Esophagus muscularis mucosa (tissue), 4 donors: ENCODE data around the gene WWTR1. TPM values are rescaled to one million over a fixed set of nuclear protein-coding genes. Genes with fewer than 3 reads are reported as not detected.
A peak's percentile ranks its signal among the peaks of the same experiment; 100 is the strongest.

Experiments
- DNase-seq: peaks from one replicate; pipeline ENCODE4 v3.0.0-alpha.2; 2017; ENCODE audit errors: extremely low spot score
- H3K27ac ChIP-seq, 4 donors: fragments of 200-600 bp; sonication (generic); replicated peaks in 1 of 4; 1 replicate in 3 of 4; 2 replicates in 1 of 4; pipeline ENCODE4 v1.5.1; 2016 to 2019; ENCODE audit warnings: mild to moderate bottlenecking in 1 of 4
- H3K27me3 ChIP-seq, 4 donors: fragments of 200-600 bp; sonication (generic); one replicate each; pipeline versions ENCODE4 v1.5.1 to v1.6.0; 2016 to 2019
- H3K36me3 ChIP-seq, 4 donors: fragments of 200-600 bp; sonication (generic); one replicate each; pipeline ENCODE4 v1.5.1; 2016 to 2019
- H3K4me1 ChIP-seq, 4 donors: fragments of 200-600 bp; sonication (generic); one replicate each; pipeline ENCODE4 v1.5.1; 2016 to 2019
- H3K4me3 ChIP-seq, 4 donors: fragments of 200-600 bp; sonication (generic); 1 replicate in 2 of 4; 2 replicates in 2 of 4; pipeline ENCODE4 v1.5.1; 2016 to 2019; ENCODE audit warnings: mild to moderate bottlenecking in 4 of 4, moderate library complexity in 1 of 4
- H3K9me3 ChIP-seq, 4 donors: fragments of 200-600 bp; sonication (generic); 1 replicate in 3 of 4; 2 replicates in 1 of 4; pipeline ENCODE4 v1.5.1; 2016 to 2019
- CTCF ChIP-seq, 3 experiments: fragments of 200-600 bp in 2 of 3; fragments of 450-650 bp in 1 of 3; sonication (generic) in 2 of 3; IDR thresholded peaks; one replicate each; pipeline ENCODE4 v1.5.1; 2017 to 2019; ENCODE audit warnings: antibody characterized with exemption in 3 of 3, mild to moderate bottlenecking in 2 of 3, moderate library complexity in 1 of 3
- EP300 ChIP-seq: sonication (generic); formaldehyde crosslinking; IDR thresholded peaks from one replicate; pipeline ENCODE4 v1.6.1; 2017; ENCODE audit warnings: antibody characterized with exemption
- POLR2A ChIP-seq: fragments of 450-650 bp; IDR thresholded peaks from one replicate; pipeline ENCODE4 v1.6.1; 2017; ENCODE audit warnings: antibody characterized with exemption, moderate library complexity, mild to moderate bottlenecking, low read depth
- POLR2AphosphoS5 ChIP-seq, 2 donors: sonication (generic); formaldehyde crosslinking; IDR thresholded peaks; one replicate each; pipeline ENCODE4 v1.6.1; 2017; ENCODE audit warnings: antibody characterized with exemption in 2 of 2
- WGBS: methylation state at CpG from one replicate; pipeline ENCODE4 v1.1.5; 2018; 5-methylcytosine and 5-hydroxymethylcytosine counted together
- intact Hi-C: fragments of 100-400 bp; cut with DNase I; formaldehyde crosslinking; loops from one replicate; pipeline ENCODE4 v1.15.1; 2023
- total RNA-seq, 4 donors: library from RNA; depleted of rRNA; stranded (reverse); fragments of >200 nt; gene quantifications; one replicate each; pipeline versions ENCODE4 v1.1.0 to v1.2.1, GENCODE V29; 2016

Gene WWTR1
- total RNA-seq, 4 donors from 2014 or later, result 346 to 535 (median 463) TPM

GRCh38 chr3:149619136-149619535, 38.7 kb downstream of the WWTR1 start:
- peak overlapping the region in 3 of 4 donors; percentile 17 to 33 (median 25) for H3K27ac ChIP-seq
- no peaks in the 10 kb centered on the region for H3K9me3 ChIP-seq
- H3K4me3 ChIP-seq, result no peak overlapping the region
- no peak for TF ChIP-seq EP300
- no peak for TF ChIP-seq POLR2A
- TF ChIP-seq CTCF (IDR thresholded peaks at IDR 0.05), result no peak
- no peak for DNase-seq
- 49% methylated on average over 4 of the region's 4 CpGs for WGBS
- peaks cover 54 to 93% (median 84%) of the 10 kb centered on the region in 4 donors for H3K4me1 ChIP-seq
- H3K27me3 ChIP-seq, result no peaks in the 10 kb centered on the region
- no peaks in the 10 kb centered on the region for H3K36me3 ChIP-seq
- intact Hi-C loops, result no loop called here

- no peaks in the 10 kb centered on the region for H3K9me3 ChIP-seq
- TF ChIP-seq EP300 (no peak), POLR2AphosphoS5 (IDR thresholded peaks at IDR 0.05) (peak in 1 of 2 donors; percentile 21)
- DNase-seq, result no peak
- peaks cover 54 to 94% (median 84%) of the 10 kb centered on the region in 4 donors for H3K4me1 ChIP-seq
- H3K27ac ChIP-seq, result peak overlapping the region; percentile 17 to 33 (median 24)
- no peak overlapping the region for H3K4me3 ChIP-seq
- 62% methylated on average over 14 of the region's 15 CpGs for WGBS
- intact Hi-C loops, result no loop called here
- no peaks in the 10 kb centered on the region for H3K27me3 ChIP-seq
- no peaks in the 10 kb centered on the region for H3K36me3 ChIP-seq
Measured at GRCh38 chr3:149618151-149619123, 39.4 kb downstream of the WWTR1 start.

- Histone ChIP-seq H3K4me3 (no peak overlapping the region), H3K36me3 (no peaks in the 10 kb centered on the region), H3K27me3 (no peaks in the 10 kb centered on the region), H3K9me3 (no peaks in the 10 kb centered on the region), H3K4me1 (peaks cover 63 to 99% (median 96%) of the 10 kb centered on the region in 4 donors), H3K27ac (peak overlapping the region; percentile 43 to 58 (median 50))
- intact Hi-C loops, result no loop called here
- TF ChIP-seq EP300, result no peak
- TF ChIP-seq POLR2AphosphoS5 (IDR thresholded peaks at IDR 0.05), result no peak
- TF ChIP-seq POLR2A, result no peak
- no peak for TF ChIP-seq CTCF (IDR thresholded peaks at IDR 0.05)
- 64% methylated on average over 6 of the region's 6 CpGs for WGBS
- no peak for DNase-seq
Measured at GRCh38 chr3:149615731-149616221, 42.0 kb downstream of the WWTR1 start.

DNA sequence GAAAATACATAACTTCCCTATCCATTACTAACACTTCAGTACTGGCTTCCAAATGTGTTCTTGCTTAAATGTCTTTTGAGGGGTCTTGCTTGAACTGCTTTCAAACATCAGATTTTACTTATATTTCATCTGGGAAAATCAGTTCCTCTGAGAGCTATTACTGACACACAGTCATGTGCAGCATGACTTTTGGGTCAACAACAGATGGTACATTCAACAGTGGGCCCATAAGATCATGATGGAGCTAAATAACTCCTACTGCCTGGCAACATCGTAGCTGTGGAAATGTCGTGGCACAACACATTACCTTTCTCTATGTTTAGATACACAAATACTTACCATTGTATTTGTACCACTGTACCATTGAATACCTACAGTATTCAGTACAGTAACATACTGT, 43.8 kb downstream of the WWTR1 start:
- Histone ChIP-seq H3K36me3 (no peaks in the 10 kb centered on the region), H3K4me3 (no peak overlapping the region), H3K27me3 (no peaks in the 10 kb centered on the region), H3K9me3 (no peaks in the 10 kb centered on the region), H3K4me1 (peaks cover 59 to 99% (median 96%) of the 10 kb centered on the region in 4 donors), H3K27ac (no peak overlapping the region)
- TF ChIP-seq POLR2A, result no peak
- no peak for TF ChIP-seq CTCF (IDR thresholded peaks at IDR 0.05)
- TF ChIP-seq EP300, result no peak
- no peak for TF ChIP-seq POLR2AphosphoS5 (IDR thresholded peaks at IDR 0.05)
- WGBS, result 64% methylated on average over 2 of the region's 2 CpGs
- intact Hi-C loops, result no loop called here
- DNase-seq, result no peak

GRCh38 chr3:149612456-149612855, 45.4 kb downstream of the WWTR1 start:
- Histone ChIP-seq H3K27me3 (no peaks in the 10 kb centered on the region), H3K9me3 (no peaks in the 10 kb centered on the region), H3K4me1 (peaks cover 44 to 95% (median 91%) of the 10 kb centered on the region in 4 donors), H3K27ac (peak overlapping the region in 3 of 4 donors; percentile 4 to 36 (median 32)), H3K36me3 (peaks cover 0 to 4% (median 0%) of the 10 kb centered on the region in 4 donors), H3K4me3 (no peak overlapping the region)
- no peak for TF ChIP-seq POLR2AphosphoS5 (IDR thresholded peaks at IDR 0.05)
- no peak for TF ChIP-seq EP300
- TF ChIP-seq CTCF (IDR thresholded peaks at IDR 0.05), result no peak
- no peak for TF ChIP-seq POLR2A
- intact Hi-C loops, result no loop called here
- no peak for DNase-seq
- WGBS, result 78% methylated on average over 4 of the region's 4 CpGs
